SU-DHL-6 (cell line): Measurements from ENCODE around the gene POU6F2.

Experiments
- EZH2phosphoT487 ChIP-seq: fragments of 200-600 bp; sonication (generic), shearing (Covaris generic); conservative IDR thresholded peaks from 2 replicates; pipeline ENCODE4 v1.6.1; 2018; ENCODE audit warnings: mild to moderate bottlenecking, antibody characterized with exemption, low read length, moderate library complexity, mixed read lengths
- TF ChIP-seq, protein P1 (sequence below): fragments of 200-600 bp; sonication (generic); IDR thresholded peaks from one replicate; pipeline ENCODE4 v1.5.1; 2017; ENCODE audit warnings: antibody characterized with exemption, mild to moderate bottlenecking, low read length, moderate library complexity; ENCODE audit not compliant: insufficient read depth, poor library complexity, severe bottlenecking

DNA sequence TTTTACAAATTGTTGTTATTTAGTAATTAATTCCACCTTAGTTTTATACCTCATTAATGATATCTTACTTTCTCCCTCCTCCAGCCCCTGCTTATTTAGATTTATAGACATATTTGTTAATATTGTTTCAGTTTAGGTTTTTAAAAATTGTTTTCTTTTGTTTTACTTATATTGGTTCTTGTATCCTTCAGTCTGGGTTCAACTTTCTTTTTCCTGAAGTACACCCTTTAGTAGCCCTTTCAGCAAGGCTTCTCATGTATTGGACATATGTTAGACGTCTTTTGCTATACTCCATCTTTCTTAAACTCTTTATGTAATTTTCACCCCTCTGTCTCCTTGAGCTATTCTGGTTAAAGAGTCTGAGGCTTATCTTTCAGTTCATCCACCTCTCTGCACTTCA is 12.8 kb upstream of the POU6F2 start:
- TF ChIP-seq, protein P1, sequence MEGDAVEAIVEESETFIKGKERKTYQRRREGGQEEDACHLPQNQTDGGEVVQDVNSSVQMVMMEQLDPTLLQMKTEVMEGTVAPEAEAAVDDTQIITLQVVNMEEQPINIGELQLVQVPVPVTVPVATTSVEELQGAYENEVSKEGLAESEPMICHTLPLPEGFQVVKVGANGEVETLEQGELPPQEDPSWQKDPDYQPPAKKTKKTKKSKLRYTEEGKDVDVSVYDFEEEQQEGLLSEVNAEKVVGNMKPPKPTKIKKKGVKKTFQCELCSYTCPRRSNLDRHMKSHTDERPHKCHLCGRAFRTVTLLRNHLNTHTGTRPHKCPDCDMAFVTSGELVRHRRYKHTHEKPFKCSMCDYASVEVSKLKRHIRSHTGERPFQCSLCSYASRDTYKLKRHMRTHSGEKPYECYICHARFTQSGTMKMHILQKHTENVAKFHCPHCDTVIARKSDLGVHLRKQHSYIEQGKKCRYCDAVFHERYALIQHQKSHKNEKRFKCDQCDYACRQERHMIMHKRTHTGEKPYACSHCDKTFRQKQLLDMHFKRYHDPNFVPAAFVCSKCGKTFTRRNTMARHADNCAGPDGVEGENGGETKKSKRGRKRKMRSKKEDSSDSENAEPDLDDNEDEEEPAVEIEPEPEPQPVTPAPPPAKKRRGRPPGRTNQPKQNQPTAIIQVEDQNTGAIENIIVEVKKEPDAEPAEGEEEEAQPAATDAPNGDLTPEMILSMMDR, result no peak
- no peak for TF ChIP-seq EZH2phosphoT487
